ENCODE measurements around the gene BMP2. TPM values are rescaled to one million over a fixed set of nuclear protein-coding genes. Genes with fewer than 3 reads are reported as not detected.

Gene BMP2
- total RNA-seq, result 7.5 and 8.8 TPM in 2 replicates

DNA sequence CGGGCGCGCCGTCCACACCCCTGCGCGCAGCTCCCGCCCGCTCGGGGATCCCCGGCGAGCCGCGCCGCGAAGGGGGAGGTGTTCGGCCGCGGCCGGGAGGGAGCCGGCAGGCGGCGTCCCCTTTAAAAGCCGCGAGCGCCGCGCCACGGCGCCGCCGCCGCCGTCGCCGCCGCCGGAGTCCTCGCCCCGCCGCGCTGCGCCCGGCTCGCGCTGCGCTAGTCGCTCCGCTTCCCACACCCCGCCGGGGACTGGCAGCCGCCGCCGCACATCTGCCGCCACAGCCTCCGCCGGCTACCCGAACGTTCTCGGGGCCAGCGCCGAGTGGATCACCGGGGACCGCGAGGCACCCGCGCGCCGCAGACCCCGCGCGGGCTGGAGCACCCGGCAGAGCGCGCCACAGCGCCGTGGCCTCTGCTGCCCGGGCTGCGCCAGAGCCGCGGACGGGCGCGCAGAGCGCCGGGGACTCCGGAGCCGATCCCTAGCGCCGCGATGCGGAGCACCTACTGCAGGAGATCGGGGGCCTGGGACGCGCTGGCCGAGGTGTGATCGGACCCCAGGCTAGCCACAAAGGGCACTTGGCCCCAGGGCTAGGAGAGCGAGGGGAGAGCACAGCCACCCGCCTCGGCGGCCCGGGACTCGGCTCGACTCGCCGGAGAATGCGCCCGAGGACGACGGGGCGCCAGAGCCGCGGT, at the start of gene BMP2:
Gene BMP2 (plus strand): TSS at position 151 of the 692 bp plus-strand sequence. CDS start 2,441 bp downstream, outside the sequence.

